NCI-H748 (cell line): ENCODE measurements around the gene ARL3.
A peak's percentile ranks its signal among the peaks of the same experiment; 100 is the strongest.
"Not testable (repeated sequence)": the region's sequence is repeated elsewhere in the genome, so short reads cannot be mapped to it uniquely, and the experiment has no call there.

Experiments
- DNase-seq: peaks from one replicate; lab custom pipeline; 2025; ENCODE audit not compliant: unreplicated experiment; lab: John Stamatoyannopoulos, UW

Gene ARL3

DNA sequence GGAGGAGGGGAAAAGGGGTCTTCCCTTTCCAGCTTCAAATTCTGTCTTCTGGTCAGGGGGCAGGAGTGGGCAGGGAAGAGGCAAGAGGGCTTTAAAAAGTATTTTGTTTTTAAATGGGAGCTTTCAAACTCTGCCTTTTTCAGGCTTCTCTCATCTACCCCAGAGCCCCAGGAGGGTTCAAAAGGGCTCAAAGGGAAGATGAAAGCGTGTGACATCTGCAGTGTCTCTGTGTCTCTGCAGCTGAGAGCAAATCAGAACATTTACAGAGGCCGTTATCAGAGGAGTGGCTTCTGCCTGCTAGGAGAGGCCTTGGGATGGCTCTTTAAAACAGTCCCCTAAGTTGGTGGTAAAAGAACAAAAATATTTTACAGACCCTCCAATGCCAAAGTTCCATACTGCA lies 39.6 kb downstream of the ARL3 start:
- DNase-seq = no peak

DNA sequence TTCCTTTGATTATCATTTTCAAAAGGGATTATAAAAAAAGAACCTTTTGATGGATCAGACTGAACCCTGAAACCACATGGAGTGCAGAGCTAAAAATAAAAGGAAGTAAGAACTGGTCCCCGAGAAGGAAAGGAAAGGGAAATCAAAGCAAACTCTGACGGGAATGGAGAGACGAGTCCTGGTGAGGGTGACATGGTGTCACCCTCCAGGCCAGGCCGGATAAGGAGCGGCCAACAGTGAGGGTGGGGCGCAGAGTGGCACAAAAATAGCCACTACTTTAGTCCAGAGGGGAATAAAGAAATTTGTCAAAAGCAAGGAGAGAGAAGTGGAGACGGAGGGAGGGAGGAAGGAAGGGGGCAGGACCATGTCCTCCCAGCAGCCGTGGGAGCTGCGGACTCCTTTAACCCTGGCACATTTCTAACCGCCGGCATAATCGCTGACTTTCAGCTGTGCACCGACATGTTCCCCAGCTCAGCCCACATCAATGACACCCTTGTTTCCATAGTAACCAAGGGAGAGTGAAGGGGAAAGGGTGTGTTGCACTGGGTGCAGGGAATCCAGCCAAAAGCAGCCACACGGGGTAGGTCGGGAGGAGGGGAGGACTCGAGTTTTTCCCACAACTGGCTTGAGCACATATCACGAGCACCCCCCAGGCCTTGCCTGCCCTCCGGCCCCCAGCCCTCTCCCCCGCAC lies 40.2 kb downstream of the ARL3 start:
- peak; percentile 71 for DNase-seq

DNA sequence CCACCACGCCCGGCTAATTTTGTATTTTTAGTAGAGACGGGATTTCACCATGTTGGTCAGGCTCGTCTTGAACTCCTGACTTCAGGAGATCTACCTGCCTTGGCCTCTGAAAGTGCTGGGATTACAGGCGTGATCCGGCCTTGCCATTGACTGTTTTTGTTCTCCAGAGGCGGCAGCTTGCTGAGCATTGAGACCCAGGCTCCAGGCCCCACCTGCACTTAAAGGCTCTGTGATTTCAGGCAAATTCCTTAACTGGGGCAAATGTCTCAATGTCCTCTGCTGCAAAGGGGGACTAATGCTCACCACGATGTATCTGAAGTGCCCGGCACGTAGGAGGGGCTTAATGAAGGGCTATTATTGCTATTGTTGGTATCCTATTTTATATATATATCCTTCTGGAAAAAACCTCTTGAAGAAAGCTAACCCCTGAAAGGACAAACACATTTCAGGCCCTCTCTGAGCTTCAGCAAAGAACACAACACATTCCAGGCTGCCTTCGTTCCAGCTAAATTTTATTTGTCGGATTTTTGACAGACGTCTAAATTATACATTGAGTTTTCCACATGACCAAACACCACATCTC lies 40.9 kb downstream of the ARL3 start:
- no peak for DNase-seq

DNA sequence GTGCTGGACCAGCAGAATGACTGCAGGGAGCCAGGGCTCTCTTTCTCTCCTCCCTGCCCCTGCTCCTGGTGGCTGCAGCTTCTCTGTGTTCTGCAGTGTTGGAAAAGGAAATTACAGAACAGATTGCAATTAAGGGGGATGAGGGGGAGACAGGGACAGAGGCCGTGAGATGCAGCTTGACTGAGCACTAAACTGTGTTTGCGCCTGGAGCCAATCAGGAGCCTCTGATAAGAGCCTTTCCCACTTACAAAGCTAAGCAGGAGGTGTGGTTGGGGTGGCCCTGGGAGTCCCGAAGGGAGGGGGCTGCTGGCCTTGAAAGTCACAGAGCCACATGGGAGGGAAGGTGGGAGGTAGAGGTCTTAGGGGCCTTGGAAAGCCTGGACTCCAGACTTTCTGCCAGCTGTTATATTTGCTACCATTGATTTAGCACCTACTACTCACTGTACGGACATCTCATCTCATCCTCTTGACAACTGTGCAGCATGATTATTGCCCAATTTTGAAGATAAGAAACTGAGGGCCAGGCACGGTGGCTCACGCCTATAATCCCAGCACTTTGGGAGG lies 43.2 kb downstream of the ARL3 start:
- DNase-seq = no peak

DNA sequence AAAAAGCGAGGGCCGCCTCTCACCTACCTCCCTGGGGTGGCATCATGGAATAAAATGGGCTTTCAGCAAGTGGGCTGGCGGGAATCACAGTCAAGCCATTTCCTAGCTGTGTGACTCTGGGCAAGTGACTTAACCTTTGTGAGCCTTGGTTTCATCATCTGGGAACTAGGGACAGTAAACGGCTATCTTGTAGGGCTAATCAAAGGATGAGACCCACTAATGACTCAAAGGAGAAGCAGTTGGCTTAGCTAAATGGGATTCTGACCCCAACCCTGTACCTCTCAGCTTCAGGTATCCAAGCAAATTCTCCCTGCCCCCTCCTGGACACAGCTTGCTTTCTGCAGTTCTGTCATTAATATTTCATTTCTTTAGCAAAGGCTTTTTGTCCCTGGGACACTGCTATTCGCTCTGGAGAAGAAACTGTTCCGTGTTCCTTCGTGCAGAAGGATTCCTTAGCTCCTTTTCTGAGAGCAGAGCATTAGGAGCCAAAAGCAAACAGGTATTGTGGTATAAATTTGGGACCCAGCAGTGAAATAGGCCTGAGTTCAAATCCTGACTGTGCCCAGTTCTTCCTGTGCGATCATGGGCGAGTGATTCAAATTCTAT lies 44.0 kb downstream of the ARL3 start:
- DNase-seq = no peak

DNA sequence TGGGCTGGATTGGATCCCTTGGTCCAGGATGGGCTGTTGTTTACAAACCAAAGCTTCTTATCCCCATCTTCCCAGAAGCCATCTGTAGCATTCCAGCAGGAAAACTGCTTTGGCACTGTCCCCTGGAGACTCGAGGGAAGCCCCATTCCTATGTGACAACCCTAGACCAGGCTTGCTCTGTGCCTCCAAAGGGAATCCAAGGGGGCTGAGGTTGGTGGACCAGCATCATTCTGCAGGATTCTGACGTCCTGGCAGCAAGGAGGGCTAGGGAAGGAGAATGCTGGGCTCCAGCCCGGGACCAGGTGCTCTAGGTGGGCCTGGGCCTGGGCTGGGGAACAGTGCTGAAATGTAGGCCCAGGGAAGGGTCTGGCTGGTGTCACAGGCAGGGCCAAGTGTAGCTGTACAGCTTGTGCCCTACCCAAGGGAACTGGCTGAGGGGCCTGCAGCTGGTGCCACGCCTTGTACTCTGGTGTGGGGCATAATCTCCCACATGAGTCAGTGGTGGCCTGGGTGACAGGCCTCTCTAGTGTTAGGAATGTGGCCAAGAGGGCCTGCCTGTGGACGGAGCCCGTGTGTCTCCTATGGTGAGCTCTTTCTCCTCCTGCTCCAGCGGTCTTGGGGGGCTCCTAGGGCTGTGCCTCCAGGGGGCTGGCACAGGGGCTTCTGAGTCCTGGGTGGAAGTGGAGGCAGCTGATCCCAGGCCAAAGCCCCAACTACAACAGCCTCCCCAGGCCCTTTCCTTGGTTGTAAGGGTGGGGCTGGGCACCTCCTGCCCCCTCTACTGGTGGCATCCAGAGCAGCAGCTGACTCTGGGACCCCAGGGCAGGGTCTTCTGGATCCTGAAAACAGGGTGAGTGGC lies 44.8 kb downstream of the ARL3 start:
- no peak for DNase-seq

DNA sequence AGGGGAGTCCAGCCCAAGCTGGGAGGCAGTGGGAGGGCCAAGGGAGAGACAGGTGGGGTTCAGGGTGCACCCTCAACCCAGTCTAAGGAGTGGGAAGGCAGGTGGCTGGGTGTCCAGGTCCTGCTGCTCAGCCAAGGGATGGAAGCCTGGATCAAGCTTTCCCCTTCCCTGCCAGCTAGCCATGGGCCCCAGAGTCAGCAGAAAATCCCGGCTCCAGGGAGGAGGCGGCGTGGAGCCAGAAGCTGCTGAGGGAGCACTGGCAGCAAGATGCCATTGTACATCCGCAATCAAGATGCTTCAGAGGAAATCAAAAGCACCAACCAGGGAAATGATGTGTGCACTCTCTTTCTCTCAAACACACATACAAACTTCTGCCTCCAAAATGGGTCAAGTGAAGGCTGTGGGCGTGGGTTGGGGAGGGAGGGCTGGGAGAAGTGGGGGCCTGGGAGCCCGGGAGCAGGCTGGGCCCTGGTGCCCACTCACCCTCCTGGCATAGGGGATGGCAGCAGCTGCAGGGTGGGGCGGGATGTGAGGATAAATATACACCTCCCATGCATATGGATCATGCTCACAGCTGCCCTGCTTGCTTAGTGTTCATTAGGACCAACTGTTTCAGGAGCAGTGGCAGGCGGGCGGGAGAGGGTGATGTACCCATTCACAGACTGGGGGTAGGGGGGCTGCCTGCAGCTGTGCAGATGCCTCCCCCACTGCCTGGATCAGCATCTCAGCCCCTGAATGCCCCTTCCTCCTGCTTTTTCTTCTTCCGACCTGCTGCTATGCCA lies 45.7 kb downstream of the ARL3 start:
- no peak for DNase-seq

DNA sequence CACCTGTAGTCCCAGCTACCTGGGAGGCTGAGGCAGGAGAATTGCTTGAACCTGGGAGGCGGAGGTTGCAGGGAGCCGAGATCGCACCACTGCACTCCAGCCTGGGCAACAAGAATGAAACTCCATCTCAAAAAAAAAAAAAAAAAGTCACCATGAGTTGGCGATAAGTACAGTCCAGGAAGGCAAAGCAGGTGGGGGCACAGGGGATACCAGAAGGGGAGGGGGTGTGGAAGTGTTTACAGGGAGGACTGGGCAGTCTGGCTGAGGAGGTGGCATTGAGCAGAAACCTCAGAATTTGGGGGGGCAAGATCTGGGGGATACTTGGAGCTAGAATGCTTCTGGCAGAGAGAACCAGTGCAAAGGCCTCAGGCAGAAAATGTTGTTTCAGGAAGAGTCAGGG lies 46.8 kb downstream of the ARL3 start:
- DNase-seq = not testable (repeated sequence)

DNA sequence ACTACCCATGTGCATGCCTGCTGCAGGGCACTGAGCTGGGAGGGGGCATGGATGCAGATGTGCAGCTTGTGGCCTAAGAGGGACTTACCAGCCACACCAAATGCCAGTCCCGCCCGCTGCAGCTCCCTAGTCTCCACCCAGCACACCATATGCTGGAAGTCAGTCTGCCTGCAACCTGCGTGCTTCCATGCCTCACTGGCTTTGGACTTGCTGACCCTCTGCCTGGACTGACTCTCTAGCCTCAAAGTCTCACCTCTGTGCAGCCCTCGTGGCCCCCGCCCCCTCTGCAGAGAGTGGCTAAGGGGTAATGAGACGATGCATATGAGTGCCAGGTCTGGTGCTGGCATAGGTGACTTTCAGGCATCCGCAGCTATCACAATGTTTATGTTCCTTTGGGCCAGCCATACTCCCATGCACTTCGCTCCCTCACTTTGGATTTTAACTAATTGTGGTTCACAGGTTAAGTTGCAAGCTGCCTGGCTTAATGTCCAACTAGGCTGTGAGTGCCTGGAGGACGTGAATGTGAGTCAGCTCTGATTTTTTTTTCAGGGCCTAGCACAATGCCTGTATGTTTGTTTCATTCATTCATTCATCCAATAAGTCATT lies 48.2 kb downstream of the ARL3 start:
- no peak for DNase-seq

DNA sequence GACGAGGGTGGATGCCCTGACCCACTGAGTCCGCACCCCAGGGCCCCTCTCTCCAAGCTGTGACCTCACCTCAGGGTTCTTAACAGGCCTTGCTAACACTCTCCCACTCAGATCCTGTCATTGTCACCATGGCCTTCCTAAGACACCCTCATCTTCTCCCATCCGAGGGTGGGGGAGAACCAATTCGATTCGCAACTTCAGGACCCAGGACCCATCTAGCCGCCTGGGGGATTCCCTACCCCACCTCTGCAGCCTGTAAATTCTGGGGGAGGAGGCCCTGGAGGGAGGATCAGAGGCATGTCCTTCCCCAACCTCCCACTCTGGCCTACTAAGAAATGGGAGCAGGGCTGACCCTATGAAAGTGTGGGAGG lies 52.6 kb downstream of the ARL3 start:
- DNase-seq = no peak

DNA sequence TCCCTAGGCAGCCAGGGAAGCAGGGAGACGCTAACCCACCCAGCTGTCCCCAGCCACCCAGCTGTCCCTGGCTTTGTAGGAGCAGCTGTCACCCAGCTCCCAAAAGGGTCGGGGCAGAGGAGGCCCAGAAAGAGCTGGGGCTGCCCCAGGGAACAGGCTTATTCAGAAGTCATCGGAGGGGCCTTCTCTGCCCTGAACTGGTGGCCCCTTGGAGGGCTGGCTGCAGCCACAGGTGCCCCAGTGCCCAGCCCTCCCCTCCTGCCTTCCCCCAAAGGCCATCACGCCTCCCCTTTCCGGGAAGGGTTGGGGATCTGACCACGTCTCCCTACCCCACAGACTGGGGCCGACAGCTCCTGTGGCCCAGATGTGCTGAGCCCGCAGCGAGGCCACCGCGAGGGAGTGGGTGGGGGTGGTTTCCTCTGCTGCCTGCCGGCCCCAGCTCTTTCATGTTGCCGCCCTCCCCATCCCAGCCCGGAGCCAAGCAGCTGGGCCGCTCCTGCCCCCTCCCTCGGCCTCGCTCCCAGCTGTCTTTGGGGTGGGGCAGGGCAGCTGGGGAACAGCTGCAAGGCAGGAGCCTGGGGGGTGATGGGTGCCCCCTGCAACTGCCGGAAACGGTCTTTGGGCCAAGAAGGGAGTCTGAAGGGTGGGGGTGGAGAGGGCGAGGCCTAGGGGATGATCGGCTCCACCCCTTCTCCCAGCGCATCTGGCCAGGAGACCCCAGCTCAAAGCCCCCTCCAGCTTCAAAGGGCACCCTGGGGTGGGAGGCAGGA lies 53.1 kb downstream of the ARL3 start:
- DNase-seq = peak; percentile 7

DNA sequence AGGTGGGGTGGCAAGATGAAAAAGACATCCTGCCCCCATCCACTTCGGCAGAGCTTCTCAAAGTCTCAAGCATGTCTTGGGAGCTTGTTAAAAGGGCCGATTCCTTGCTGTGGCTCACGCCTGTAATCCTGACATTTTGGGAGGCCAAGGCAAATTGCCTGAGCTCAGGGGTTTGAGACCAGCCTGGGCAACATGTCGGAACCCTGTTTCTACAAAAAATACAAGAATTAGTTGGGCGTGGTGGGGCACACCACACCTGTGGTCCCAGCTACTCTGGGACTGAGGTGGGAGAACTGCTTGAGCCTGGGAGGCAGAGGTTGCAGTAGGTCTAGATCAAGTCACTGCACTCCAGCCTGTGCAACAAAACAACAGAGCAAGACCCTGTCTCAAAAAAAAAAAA lies 55.4 kb downstream of the ARL3 start:
- no peak for DNase-seq

DNA sequence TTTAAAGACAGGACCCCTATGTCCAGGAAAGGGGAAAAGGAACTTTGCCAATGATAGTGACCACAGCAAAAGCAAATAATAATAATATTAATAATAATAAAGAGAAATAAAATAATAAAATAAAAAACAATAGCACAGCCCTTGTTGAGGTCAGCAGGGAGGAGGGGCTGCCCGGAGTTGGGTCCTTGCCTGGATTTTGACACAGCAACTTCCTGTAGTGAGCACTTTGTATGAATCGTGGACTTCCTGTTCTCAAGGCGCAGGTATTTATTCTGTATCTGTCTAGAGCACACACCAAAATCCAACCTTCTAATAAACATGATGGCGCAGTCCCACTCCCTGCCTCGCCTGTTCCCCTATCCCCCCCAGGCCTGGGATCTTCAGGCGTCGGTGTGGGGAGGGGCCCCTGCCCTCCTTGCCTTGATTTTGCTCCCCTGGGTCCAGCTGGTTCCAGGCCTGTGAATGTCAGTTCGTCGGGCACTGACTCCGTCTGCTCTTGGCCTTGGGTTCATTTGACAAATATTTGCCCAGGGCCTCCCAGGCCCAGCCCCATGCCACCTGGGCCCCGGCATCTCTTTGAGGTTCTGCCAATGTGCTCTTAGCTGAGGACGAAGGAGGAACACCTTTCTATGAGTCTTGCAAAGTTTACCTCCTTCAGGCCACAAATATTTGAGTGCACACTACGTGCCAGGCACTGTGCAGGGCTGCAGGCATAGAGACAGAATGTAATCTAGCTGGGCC lies 56.0 kb downstream of the ARL3 start:
- no peak for DNase-seq

DNA sequence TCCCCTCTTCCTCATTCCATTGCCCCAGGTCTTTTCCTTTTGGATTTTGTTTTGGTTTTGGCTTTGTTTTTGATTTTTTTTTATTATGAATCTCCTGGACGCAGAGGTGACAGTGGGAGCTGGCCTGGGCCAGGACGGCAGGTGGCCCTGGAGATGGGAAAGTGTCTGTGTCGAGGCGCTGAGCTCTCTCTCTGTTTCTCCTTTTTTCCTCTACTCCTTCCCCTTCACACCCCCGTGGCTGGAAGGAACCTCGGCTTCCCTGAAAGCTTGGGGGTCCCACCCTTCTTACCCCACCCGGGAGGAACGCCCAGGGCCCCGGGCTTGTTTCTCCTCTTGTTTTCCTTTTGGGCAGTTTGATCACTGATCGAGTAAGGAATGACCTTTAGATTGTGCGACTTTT lies 56.7 kb downstream of the ARL3 start:
- no peak for DNase-seq

DNA sequence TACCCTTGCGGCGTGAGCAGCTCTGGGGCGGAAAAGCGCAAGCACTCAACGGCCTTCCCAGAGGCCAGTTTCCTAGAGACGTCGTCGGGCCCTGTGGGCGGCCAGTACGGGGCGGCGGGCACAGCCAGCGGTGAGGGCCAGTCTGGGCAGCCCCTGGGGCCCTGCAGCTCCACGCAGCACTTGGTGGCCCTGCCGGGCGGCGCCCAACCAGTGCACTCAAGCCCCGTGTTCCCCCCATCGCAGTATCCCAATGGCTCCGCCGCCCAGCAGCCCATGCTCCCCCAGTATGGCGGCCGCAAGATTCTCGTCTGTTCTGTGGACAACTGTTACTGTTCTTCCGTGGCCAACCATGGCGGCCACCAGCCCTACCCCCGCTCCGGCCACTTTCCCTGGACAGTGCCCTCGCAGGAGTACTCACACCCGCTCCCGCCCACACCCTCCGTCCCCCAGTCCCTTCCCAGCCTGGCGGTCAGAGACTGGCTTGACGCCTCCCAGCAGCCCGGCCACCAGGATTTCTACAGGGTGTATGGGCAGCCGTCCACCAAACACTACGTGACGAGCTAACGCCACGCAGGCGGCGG lies 57.3 kb downstream of the ARL3 start:
- no peak for DNase-seq

DNA sequence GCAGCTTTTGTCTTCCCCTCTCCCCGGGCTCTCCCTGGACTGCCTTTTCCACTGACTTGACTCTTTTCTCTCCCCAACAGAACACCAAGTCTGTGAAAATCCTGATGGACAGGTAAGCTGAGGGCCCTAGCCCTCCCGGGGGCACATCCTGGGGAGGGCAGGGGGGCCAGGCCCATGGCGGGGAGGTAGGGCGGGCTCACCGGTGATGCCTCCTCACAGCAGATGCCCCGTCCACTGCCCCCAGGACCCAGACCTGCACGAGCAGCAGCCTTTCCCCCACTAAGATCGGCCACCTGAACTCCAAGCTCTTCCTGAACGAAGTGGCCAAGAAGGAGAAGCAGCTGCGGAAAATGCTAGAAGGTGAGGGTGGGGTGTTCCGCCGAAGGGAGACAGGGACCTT lies 58.2 kb downstream of the ARL3 start:
- DNase-seq = no peak

DNA sequence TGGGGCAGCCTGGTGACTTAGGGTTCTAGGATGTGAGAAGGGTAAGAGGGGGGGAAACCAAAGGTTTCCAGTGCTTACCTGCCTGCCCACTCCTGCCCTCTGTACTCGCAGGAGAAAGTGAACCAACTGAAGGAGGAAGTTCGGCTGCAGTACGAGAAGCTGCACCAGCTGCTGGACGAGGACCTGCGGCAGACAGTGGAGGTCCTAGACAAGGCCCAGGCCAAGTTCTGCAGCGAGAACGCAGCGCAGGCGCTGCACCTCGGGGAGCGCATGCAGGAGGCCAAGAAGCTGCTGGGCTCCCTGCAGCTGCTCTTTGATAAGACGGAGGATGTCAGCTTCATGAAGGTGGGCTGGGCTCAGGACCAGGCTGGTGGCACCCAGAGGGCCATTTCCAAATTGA lies 59.2 kb downstream of the ARL3 start:
- DNase-seq = no peak

DNA sequence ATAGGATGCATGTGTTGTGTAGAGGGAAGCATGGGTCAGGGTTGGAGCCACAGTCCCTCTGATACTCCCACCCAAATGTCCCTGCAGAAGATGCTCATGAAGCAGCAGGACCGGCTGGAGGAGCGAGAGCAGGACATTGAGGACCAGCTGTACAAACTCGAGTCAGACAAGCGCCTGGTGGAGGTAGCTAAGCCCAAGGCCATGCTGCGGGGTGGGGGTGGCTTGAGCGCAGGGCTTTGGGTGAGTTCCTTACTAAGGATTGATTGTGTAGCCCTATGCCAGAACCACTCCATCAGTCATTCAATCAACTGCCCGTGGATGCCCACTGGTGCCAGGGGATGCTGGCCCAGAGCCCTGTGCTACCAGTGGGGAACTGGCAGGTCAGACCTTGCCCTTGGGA lies 59.6 kb downstream of the ARL3 start:
- DNase-seq = no peak

DNA sequence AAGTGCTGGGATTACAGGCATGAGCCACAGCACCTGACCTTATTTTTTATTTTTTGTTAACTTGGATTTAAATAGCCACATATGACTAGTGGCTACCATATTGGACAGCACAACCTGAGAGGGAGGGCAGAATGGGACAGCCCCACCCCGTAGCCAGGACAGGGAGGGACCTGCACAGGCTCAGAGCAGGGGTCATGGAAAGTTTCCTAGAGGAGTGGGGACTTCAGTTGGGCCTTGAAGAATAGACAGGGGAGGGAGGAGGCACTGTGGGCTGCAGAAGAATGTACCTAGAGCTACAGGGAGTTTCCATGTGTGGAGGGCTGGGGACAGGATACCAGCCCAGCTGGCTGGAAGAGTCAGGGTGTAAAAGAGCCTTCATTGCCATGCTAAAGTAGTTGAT lies 61.1 kb downstream of the ARL3 start:
- DNase-seq = no peak
